Posterior cingulate gyrus (tissue), 11 donors: ENCODE data around the gene SMG6.
"Not testable (repeated sequence)": the region's sequence is repeated elsewhere in the genome, so short reads cannot be mapped to it uniquely, and the experiment has no call there.

Experiments
- DNase-seq, 10 donors: peaks; one replicate each; pipeline versions ENCODE4 v3.0.0 to v3.0.0-alpha.2; 2020 to 2021; ENCODE audit warnings: mixed read lengths in 3 of 10
- intact Hi-C: fragments of 100-400 bp; cut with DNase I; formaldehyde crosslinking; loops from one replicate; pipeline ENCODE4 v1.15.1; 2023

SMG6 gene

DNA sequence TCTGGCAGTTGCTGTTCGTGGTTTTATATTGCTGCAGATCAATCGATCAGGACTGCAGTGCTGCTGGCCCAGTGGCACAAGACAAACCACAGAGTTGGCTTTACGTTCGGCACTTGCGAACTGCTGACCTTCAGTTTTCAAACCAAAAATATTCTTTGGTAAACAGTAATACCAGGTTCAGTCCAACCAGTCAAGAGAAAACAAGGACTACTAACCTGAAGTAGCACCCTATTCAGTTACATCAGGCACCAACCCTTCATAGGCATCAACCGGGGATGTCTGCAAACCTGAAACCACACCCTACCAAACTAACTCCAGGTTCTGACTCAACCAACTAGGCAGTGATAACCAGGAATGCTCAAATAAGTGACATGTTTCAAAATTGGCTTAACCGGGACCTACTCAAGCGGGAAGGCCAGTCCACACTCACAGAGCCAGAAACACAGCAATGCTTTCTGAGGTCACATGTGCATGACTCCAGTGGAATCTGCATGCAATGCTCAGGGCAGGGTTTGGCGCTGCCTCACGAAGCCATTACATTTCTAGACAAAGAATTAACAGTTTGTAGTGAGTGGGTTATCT is 91.1 kb downstream of the SMG6 start:
- intact Hi-C loops, result loop anchor here (5.0 kb wide), 1 partner anchor 35 kb away; no protein-coding TSS in a partner anchor

DNA sequence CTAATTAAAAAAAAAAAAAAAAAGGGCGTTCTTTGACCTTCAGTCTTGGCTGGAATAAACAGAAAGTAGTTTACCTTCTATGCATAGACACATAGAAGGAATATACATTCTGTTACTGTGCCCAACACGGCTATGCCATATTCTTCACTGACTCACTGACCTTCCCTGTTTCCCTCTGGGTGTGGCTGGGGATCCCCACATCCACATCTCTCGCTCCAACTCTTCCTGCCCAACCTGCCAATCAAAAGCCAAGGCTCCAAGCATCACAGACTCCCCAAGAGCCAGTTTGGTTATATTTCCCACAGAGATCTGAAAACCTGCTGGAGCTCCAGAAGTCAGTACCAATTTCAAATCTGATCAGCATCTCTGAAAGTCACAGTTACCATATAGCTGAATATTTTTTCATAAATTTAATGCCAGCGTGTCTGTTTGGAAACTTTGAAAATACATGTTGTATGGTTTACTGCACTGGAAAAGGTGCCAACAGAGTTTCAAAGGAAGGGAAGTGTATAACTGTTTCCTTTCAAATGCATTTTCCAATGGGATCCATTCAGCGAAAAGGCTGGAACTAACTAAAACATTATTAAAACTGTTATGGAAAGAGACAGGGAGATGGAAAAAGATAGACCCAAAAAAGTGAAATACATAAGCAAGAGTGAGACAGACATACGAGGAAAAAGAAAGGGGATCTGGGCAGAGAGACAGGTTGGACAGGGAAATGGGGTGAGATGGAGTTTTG is 91.8 kb downstream of the SMG6 start:
- intact Hi-C loops, result loop anchor here (5.0 kb wide), 1 partner anchor 35 kb away; no protein-coding TSS in a partner anchor

More for the DNA sequence above, 91.1 kb downstream of the SMG6 start:
- peak in 2 of 10 donors; percentile 16 to 33 for DNase-seq

DNA sequence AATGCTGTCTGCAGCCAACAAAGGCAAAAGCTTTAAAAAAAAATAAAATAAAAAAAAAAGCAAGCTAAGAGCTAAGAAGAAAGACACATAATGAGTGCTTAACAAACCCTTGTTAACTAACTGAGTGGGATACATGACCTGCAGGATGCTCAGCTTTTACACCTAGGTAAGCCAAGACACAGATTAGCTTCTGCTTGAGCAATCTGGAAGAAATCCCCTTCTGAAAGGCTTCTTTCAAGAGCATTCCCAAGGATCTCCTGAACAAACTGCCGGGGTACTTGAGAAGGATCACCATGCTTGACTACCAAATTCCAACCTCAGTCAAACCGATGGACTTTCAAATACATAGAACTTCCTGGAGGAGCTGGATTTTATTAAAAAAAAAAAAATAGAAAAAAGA is 92.9 kb downstream of the SMG6 start:
- intact Hi-C loops, result loop anchor here (5.0 kb wide), 1 partner anchor 33 kb away; no protein-coding TSS in a partner anchor
- DNase-seq, result no peak

More for the DNA sequence above, 91.8 kb downstream of the SMG6 start:
- no peak for DNase-seq

DNA sequence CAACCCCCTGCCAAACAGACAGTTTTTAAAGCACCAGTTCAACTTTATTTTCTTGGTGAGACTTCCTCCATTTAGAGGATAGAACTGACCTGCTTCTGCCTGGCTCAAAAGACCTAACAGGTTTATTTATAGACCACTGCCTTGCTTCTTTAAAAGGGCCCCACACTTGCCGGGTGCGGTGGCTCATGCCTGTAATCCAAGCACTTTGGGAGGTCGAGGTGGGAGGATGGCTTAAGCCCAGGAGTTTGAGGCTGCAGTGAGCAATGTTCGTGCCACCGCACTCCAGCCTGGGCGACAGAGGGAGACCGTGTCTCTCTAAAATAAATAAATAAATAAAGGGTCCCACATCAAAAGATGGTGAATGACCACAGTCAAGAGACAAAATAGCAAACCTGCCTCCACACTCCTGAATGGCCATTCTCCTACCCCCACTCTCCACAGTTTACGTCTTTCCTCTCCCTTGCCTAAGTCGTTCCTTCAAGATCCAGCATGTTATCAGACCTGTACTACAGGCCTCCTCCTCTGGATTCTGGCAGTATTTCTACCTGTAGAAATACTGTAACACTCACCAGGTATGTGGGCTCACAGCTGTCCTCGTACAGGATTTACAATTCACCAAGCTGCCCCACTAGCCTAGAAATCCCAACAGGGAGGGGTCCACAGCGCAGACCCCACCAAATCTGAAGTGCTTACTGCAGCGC is 95.6 kb downstream of the SMG6 start:
- intact Hi-C loops, result no loop called here
- no peak for DNase-seq

DNA sequence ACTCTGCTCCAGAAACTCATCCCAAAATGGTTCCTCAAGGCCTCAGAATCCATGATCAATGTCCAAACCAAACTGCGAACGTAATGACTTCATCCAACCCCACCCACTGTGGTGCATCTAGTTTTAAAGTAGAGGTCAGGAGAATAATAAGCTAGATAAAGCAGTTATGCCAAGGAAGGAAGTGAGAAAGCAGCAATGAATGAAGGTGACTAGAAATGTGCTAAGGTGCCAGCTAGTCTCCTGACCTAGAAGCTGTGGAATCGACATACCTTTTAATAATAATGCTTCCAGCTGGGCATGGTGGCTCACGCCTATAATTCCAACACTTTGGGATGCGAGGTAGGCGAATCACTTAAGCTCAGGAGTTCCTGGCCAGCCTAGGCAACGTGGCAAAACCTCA is 99.2 kb downstream of the SMG6 start:
- intact Hi-C loops, result no loop called here
- DNase-seq, result no peak

DNA sequence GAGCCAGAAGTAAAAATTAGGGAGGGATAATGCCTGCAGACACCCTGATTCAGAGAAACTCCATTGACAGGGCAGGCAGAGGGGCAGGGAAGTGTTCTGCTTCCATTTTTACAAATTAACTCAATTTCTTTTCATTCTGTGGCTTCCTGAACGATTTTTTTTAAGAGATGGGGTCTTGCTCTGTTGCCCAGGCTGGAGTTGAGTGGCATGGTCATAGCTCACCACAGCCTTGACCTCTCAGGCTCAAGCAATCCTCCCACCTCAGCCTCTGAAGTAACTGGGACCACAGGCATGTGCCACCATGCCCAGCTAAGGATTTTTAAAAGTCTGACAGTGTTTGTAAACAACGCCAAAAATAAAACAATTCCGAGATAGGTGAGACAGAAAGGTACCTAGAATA is 99.8 kb downstream of the SMG6 start:
- DNase-seq, result no peak
- intact Hi-C loops, result no loop called here

DNA sequence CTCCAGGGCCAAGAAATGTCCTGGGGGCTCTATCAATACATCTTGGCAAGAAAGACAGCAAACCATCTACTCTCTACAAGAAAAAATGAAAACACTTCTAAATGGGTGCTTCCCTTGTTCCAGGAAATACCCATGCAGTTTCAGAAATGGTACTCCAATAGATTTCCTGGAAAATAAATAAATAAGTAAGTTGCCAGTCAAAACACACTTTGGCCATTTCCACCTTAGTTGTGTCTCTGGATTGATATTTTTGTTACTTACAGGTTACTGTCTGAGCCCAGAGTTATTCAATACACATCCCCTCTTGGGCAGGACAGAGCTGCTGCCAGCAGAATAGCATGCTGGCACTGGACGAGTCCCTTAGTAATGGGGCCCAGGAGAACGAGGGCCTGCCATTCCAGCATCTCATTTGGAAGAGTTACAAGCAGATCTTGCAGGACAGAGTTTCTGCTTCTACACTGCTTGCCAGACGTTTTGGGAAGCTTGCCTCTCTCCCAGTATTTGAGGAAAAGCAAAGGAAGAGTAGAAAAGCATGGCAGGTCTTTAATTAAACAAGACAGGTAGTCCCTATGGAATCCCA is 100.5 kb downstream of the SMG6 start:
- no peak for DNase-seq
- intact Hi-C loops, result no loop called here

DNA sequence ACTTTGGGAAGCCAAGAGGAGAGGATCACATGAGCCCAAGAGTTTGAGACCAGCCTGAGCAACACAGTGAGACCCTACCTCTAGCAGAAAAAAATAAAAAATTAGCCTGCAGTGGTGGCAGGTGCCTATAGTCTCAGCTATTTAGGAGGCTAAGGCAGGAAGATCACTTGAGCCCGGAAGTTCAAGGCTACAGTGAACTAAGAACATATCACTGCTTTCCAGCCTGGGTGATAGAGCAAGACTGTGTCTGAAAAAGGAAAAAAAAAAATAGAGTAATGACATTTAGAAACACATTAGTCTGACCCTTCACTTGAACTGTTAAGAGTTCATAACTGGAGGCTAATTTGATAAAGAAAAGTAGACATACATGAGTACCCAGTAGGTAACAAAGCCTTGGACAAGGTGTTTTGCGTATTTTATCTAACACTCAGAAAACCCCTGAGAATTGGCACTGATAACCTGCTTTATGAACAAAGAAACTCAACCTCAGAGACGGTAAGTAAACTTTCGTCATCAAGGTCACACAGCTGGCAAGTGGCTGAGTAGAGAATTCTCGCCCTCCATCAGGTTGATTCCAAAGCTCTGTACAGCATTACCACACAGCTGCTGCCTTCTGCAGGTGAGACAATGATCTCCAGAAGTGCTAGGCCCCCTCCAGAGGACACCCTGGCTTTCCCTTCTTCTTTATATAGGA is 101.1 kb downstream of the SMG6 start:
- DNase-seq, result no peak
- intact Hi-C loops, result no loop called here

DNA sequence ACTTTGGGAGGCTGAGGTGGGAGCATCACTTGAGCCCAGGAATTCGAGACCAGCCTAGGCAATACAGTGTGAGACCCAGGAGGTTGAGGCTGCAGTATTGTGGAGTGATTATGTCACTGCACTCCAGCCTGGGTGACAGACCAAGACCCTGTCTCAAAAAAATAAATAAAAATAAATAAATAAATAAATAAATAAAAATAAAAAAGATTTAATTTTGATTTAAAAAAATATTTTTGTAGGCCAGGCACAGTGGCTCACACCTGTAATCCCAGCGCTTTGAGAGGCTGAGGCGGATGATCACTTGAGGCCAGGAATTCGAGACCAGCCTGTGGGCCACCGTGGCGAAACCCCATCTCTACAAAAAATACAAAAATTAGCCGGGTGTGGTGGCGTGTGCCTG is 104.2 kb downstream of the SMG6 start:
- DNase-seq, intact Hi-C loops: not testable (repeated sequence)

DNA sequence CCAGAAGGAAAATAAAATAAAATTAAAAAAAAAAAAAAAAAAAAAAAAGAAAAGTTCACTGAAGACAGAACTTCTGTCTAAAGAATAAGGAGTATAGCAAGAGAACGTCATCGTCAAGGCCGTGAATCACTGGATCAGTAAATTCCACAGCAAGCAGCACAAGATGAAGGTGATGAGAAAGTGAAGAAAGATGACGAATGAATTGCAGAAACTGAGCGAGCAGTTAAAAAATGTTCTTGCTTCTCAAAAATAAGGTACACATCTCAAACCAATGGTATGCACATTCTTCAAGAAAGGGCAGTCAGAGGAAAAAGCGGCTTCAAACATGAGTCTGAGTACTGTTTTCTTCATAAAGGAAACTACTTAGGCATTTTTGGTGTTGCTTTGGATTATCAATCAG is 104.7 kb downstream of the SMG6 start:
- intact Hi-C loops, result no loop called here
- DNase-seq, result no peak

DNA sequence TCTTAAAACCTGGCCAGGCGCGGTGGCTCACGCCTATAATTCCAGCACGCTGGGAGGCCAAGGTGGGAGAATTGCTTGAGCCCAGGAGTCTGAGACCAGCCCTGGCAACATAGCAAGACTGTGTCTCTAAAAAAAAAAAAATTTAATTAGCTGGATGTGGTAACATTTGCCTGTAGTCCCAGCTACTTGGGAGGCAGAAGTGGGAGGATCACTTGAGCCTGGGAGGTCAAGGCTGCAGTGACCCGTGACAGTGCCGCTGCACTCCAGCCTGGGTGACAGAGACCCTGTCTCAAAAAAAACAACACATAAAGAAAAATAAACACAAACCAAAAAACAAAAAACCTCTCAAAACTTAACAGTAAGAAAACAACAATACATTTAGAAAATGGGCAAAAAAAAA is 106.3 kb downstream of the SMG6 start:
- intact Hi-C loops, result no loop called here
- DNase-seq, result no peak

DNA sequence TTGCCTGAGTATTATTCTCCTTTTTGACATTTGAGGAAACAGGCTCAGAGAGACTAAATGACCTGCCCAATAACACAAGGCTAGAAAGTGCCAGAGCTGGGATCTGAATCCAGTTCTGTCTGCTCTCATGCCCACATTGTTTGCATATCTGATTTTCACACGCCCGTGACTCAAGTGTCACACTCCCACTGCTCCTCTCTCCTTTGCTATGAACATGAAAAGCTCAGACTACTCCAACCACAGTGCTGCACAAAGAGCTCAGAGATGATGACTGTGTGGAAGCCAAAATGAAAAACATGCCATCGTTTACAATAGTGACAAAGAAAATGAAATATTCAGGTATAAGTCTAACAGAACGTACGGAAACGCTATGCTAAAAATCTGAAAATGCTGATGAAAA is 107.9 kb downstream of the SMG6 start:
- DNase-seq, result no peak
- intact Hi-C loops, result no loop called here

DNA sequence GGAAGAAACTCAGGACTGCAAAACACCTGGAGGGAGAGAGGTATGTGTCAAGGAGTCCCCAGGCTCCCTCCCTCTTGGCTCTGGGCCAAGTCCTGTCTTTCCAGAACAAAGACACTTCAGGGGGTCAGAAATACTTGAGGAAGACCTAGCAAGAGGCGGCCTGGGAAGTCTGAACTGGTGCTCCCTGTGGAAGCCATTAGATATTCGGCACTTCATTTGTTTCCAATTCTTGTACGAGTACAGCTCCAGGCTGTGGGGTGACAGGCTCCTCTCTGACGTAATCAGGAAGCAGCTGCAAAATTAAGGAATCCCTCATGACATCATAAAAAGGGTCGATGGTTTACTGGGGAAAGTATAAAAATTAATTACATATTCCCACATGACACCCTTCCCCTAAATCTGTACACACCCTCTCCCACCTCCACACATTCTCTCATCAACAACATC is 108.7 kb downstream of the SMG6 start:
- DNase-seq, result no peak
- intact Hi-C loops, result no loop called here

DNA sequence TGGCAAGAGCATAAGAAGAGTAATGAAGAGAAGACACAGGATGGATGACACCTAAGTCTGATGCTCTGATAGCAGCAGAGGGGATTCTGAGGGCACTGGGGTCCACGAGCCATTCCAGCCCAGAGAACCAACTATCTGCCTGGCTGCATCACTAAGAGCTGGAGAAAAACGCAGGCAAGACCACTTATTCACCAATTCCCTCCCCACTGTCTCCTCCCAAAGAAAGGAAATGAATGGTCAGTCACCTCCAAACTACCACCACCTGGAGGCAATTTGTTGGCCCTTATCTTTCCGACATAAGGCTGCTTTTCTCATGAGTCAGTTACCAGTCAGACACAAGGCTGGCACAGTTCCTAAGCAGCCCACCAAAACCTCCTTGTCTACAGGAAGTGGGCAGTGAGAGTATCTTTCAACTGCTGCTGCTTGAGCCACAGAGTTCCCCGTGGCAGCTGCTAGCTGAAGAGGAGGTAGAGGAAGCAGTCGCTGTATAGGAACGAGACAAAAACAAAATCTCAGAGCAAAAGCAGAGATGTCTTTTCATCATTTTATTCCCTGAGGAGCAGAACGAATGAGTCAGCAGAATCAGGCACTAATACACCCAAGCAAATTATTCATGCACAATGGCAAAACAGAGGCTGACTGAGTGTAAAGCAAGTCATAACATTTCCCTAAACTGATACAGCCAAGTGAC is 111.1 kb downstream of the SMG6 start:
- DNase-seq, result no peak

DNA sequence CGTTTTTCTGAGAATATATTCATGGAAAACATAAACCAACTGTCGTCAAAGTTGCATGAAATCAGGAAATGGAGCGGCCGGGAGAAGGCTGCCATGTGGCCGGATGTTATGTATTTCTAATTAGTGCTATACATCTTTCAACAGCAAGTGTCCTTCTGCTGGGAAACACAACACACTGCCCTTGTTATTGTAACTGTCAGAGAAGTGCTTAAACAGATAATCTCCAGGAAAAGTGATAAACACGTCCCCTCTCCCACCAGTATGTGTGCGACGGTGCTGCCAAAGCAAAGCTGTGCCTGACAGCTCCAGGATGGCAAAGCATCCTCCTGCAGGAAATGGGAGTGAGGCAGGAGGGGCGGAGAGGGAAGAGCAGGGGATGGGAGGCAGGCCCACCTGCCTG is 111.8 kb downstream of the SMG6 start:
- DNase-seq, result no peak
- intact Hi-C loops, result no loop called here

More for the DNA sequence above, 111.1 kb downstream of the SMG6 start:
- intact Hi-C loops, result no loop called here

DNA sequence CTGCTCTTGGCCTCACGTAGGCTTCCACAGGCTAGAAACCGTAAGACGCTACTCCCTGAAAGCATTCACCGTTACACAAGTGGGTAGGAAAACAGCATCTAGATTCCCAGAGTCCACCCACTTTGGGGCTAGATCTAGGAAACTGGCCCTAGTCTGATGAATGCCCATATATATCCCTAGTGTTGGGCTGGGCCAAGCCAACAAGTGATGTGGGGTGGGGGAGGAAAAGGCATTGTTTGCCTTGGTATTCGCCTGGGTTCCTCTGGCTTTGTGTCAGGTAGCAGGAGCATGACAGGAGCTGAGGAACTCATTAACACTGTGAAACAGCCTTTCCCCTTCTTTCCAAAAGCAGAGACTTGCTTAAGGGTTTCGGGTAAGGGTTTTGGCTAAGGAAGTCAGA is 112.4 kb downstream of the SMG6 start:
- no peak for DNase-seq
- intact Hi-C loops, result no loop called here

DNA sequence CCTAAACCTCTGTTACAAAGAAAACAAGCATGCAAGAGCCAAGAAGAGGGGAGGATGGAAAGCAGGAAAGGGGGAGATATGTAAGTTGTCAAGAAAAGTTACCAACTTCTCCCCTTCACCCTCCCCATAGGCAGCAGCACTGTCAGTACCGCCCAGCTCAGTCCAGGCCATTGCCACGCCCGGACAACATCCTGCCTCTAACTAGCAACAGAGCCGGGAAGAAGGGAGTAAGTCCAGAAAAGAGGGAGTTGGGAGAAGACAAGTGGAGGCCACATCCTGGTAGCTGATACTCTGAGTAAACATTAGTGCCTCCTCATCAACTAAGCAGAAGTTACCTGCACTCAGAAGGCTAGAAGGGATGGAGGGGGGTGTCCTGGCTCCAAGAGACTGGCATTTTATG is 113.6 kb downstream of the SMG6 start:
- intact Hi-C loops, result no loop called here
- DNase-seq, result no peak

DNA sequence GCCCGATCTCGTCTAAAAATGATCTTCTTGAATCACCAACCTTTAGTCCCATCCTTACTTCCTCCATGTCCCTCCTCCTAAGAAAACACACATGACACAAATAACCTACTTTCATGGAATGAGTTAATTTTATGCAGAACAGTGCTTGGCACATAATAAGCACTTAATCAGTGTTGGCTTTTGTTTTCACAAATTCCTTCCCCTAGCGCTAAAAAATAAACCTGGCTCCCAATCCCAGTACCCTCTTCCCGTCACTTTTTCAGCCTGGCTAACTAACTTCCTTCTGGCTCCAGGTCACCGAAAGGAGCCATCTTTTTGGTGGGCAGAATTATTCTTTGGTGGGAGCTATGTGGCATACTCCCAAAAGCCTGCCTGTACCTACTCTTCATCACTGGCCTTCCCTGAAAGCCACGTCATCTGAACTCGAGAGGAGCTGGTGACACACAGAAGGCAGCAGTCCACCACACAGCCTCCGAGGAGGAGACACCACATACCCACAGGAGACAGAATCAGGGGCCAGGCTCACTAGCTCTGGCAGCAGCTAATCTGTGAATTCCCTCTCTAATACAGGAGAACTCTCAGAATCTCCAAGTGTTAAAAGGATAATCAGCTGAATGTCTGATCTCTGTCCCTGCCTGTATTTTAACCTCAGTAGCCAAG is 114.5 kb downstream of the SMG6 start:
- intact Hi-C loops, result no loop called here
- DNase-seq, result no peak

DNA sequence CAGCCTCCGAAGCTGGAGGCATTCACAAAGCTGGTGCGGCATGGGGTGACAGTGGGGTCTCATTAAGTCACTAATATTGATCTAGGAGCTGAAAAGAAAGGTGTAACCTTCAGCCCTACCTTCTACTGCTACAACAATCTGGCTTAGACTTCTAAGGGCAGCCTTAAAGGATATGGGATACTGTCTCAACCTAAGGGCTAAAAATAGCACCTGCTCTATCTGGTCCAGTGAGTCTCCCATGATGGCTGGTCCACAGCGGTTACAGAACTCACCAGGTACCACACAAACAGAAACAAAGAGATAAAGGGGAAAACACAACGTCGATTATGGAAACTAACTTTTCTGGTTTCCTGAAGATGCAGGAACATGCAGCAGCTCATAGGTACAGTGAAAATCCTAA is 115.8 kb downstream of the SMG6 start:
- intact Hi-C loops, result no loop called here

DNA sequence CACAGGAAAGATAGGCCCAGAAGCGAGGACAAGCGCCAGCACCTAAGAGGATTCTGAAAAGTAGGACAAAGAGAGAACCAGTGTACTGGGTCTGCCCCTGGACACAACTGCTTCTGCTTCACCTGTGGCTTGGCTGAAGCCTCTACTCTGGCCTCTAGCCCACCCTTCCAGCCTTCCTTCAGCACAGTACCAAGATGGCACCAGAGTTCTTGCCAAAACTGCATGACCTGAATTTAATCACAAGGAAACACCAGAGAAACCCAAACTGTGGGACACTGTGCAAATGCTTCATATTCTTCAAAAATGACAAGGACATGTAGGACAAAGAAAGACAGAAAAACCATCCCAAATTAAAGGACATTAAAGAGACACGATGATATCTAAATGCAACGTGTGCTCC is 116.6 kb downstream of the SMG6 start:
- no peak for DNase-seq
- intact Hi-C loops, result no loop called here

More for the DNA sequence above, 115.8 kb downstream of the SMG6 start:
- DNase-seq, result no peak
